Mesenchymal stem cell (in vitro differentiated cells and primary cell): Measurements from ENCODE around the gene ACADS.

Experiments
- DNase-seq: peaks from one replicate; pipeline ENCODE4 v3.0.0-alpha.2; 2013
- H2AFZ ChIP-seq: one replicate; pipeline ENCODE4 v1.6.1; 2013; ENCODE audit warnings: low read depth, mild to moderate bottlenecking, control low read depth, inconsistent platforms, low read length, moderate library complexity
- H2AK5ac ChIP-seq: 2 replicates; pipeline ENCODE4 v1.6.1; 2013; ENCODE audit warnings: low read length, moderate library complexity, mild to moderate bottlenecking, inconsistent platforms; ENCODE audit not compliant: severe bottlenecking
- H2BK120ac ChIP-seq: one replicate; pipeline ENCODE4 v1.6.1; 2013; ENCODE audit warnings: low read depth, mild to moderate bottlenecking, inconsistent platforms, low read length, moderate library complexity
- H2BK12ac ChIP-seq, 2 experiments: one replicate each; pipeline ENCODE4 v1.6.1; 2013; ENCODE audit warnings: inconsistent platforms in 2 of 2, low read length in 2 of 2, mild to moderate bottlenecking in 2 of 2, moderate library complexity in 2 of 2, control low read depth in 1 of 2
- H2BK15ac ChIP-seq: one replicate; pipeline ENCODE4 v1.6.1; 2013; ENCODE audit warnings: mild to moderate bottlenecking, low read depth, inconsistent platforms; ENCODE audit not compliant: poor library complexity, severe bottlenecking
- H2BK5ac ChIP-seq: 2 replicates; pipeline ENCODE4 v1.6.1; 2013; ENCODE audit warnings: low read depth, mild to moderate bottlenecking, low read length, control low read depth, inconsistent platforms; ENCODE audit not compliant: poor library complexity, severe bottlenecking
- H3K14ac ChIP-seq, 2 experiments: one replicate each; pipeline ENCODE4 v1.6.1; 2013; ENCODE audit warnings: inconsistent platforms in 2 of 2, low read length in 2 of 2, control low read depth in 1 of 2, mild to moderate bottlenecking in 1 of 2, moderate library complexity in 1 of 2
- H3K18ac ChIP-seq, 2 experiments: one replicate each; pipeline ENCODE4 v1.6.1; 2013; ENCODE audit warnings: inconsistent platforms in 2 of 2, low read length in 2 of 2, control low read depth in 1 of 2, low read depth in 1 of 2, mild to moderate bottlenecking in 1 of 2
- H3K23ac ChIP-seq, 2 experiments: one replicate each; pipeline ENCODE4 v1.6.1; 2013; ENCODE audit warnings: inconsistent platforms in 2 of 2, low read length in 2 of 2, mild to moderate bottlenecking in 2 of 2, moderate library complexity in 2 of 2, control low read depth in 1 of 2
- H3K27ac ChIP-seq: 2 replicates; pipeline ENCODE4 v1.5.1; 2013; ENCODE audit warnings: mild to moderate bottlenecking, moderate library complexity, low read length, control low read depth, inconsistent platforms; ENCODE audit not compliant: poor library complexity, severe bottlenecking
- H3K27me3 ChIP-seq, 2 experiments: 2 replicates each; pipeline versions ENCODE4 v1.6.1 to v1.7.0; 2013; ENCODE audit warnings: low read length in 2 of 2, mild to moderate bottlenecking in 2 of 2, moderate library complexity in 2 of 2, control low read depth in 1 of 2, inconsistent platforms in 1 of 2; ENCODE audit not compliant: control insufficient read depth in 1 of 2, insufficient read depth in 1 of 2
- H3K36me3 ChIP-seq, 2 experiments: 2 replicates each; pipeline versions ENCODE4 v1.6.1 to v1.7.0; 2013; ENCODE audit warnings: low read length in 2 of 2, control low read depth in 1 of 2, inconsistent platforms in 1 of 2, low read depth in 1 of 2, mild to moderate bottlenecking in 1 of 2; ENCODE audit not compliant: insufficient read depth in 2 of 2, control insufficient read depth in 1 of 2
- H3K4ac ChIP-seq, 2 experiments: one replicate each; pipeline ENCODE4 v1.6.1; 2013; ENCODE audit warnings: inconsistent platforms in 2 of 2, low read length in 2 of 2, mild to moderate bottlenecking in 2 of 2, moderate library complexity in 2 of 2, control low read depth in 1 of 2, low read depth in 1 of 2
- H3K4me1 ChIP-seq: 2 replicates; pipeline ENCODE4 v1.6.1; 2013; ENCODE audit warnings: low read depth, low read length, control low read depth; ENCODE audit not compliant: control insufficient read depth, insufficient read depth
- H3K4me2 ChIP-seq: 2 replicates; pipeline ENCODE4 v1.6.1; 2013; ENCODE audit warnings: low read length, mild to moderate bottlenecking, inconsistent platforms; ENCODE audit not compliant: poor library complexity, severe bottlenecking
- H3K4me3 ChIP-seq, 2 experiments: 2 replicates each; pipeline versions ENCODE4 v1.5.1 to v1.7.0; 2013; ENCODE audit warnings: low read length in 2 of 2, mild to moderate bottlenecking in 2 of 2, control low read depth in 1 of 2, low read depth in 1 of 2; ENCODE audit not compliant: insufficient read depth in 1 of 2
- H3K79me1 ChIP-seq: replicated peaks from 2 replicates; pipeline ENCODE4 v1.6.1; 2013; ENCODE audit warnings: mild to moderate bottlenecking, control low read depth, low read length, inconsistent platforms; ENCODE audit not compliant: poor library complexity, severe bottlenecking
- H3K9ac ChIP-seq: 2 replicates; pipeline ENCODE4 v1.7.0; 2013; ENCODE audit warnings: mild to moderate bottlenecking, low read length, moderate library complexity
- H3K9me3 ChIP-seq: 2 replicates; pipeline ENCODE4 v1.7.0; 2013; ENCODE audit warnings: mild to moderate bottlenecking, low read length; ENCODE audit not compliant: control insufficient read depth
- H4K8ac ChIP-seq: one replicate; pipeline ENCODE4 v1.6.1; 2013; ENCODE audit warnings: inconsistent platforms, mild to moderate bottlenecking, low read length, moderate library complexity
- H4K91ac ChIP-seq: one replicate; pipeline ENCODE4 v1.6.1; 2013; ENCODE audit warnings: mild to moderate bottlenecking, low read length, inconsistent platforms
- WGBS: methylation state at CpG from one replicate; pipeline ENCODE4 v1.1.7; 2013; ENCODE audit warnings: mixed read lengths; 5-methylcytosine and 5-hydroxymethylcytosine counted together

The ACADS gene

DNA sequence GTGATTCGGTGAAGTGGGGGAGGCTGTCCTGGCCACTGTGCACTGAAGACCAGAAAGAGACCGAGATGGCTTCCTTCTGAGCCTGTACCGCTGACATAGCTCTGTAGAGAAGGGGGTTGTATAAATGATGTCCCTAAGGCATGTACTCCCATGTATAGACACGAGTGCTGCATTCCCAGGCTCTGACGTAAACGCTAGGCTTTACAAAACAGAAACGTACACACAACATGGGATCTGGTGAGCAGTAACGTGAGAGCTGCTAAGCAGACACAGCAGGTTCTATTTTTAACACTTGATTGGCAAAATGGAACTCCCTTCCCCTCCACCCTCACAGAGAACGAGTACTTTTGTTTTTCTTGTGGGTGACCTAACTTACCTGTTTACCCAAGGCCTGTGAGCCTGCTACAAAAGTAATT lies 35.9 kb downstream of the ACADS start:
- Histone ChIP-seq H2BK15ac (no peak overlapping the region), H3K36me3 (peaks cover 38 to 60% of the 10 kb centered on the region in 2 experiments), H3K18ac (peak overlapping the region in 1 of 2 experiments; percentile 68), H2BK12ac (no peak overlapping the region), H3K27ac (no peak overlapping the region), H3K4me1 (peaks cover 13% of the 10 kb centered on the region), H3K9me3 (no peaks in the 10 kb centered on the region), H3K9ac (peak overlapping the region; percentile 13), H2AK5ac (no peak overlapping the region), H2BK120ac (no peak overlapping the region), H3K4me3 (no peak overlapping the region), H3K14ac (no peak overlapping the region), H3K27me3 (no peaks in the 10 kb centered on the region), H2AFZ (no peak overlapping the region), H3K4ac (no peak overlapping the region), H3K4me2 (no peak overlapping the region), H3K79me1 (no peaks in the 10 kb centered on the region), H3K23ac (no peak overlapping the region), H4K8ac (no peak overlapping the region), H2BK5ac (no peak overlapping the region), H4K91ac (no peak overlapping the region)
- WGBS, result 21% methylated on average over 9 of the region's 9 CpGs
- peak; percentile 98 for DNase-seq

DNA sequence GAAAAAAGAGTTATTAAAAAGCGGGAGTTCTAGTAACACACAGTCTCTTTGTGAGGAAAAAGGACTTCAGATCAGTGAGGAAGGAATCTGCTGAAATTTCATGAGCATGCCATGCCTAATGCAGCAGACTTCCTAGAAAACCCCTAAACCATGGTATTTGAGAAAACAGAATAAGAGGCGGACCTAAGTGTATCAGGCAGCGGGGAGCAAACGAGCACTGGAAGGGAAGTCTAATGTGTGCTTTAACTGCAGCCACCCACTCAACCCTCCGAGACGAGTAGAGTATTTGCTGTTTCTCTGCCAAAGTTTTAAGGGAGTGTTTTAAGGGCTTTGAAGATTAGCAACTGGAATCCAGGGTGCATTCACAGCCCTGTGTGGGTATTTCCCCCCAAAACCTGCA lies 36.5 kb downstream of the ACADS start:
- Histone ChIP-seq H3K14ac (no peak overlapping the region), H3K4me1 (peaks cover 13% of the 10 kb centered on the region), H3K4me2 (no peak overlapping the region), H3K23ac (no peak overlapping the region), H3K27me3 (no peaks in the 10 kb centered on the region), H3K4me3 (no peak overlapping the region), H4K8ac (no peak overlapping the region), H3K9me3 (no peaks in the 10 kb centered on the region), H3K4ac (no peak overlapping the region), H3K18ac (peak overlapping the region in 1 of 2 experiments; percentile 68), H2BK15ac (no peak overlapping the region), H2BK120ac (no peak overlapping the region), H2BK5ac (no peak overlapping the region), H2BK12ac (no peak overlapping the region), H3K9ac (peak overlapping the region; percentile 13), H2AK5ac (no peak overlapping the region), H2AFZ (no peak overlapping the region), H4K91ac (no peak overlapping the region), H3K36me3 (peaks cover 44 to 66% of the 10 kb centered on the region in 2 experiments), H3K27ac (no peak overlapping the region), H3K79me1 (no peaks in the 10 kb centered on the region)
- no peak for DNase-seq
- 79% methylated on average over 6 of the region's 6 CpGs for WGBS

DNA sequence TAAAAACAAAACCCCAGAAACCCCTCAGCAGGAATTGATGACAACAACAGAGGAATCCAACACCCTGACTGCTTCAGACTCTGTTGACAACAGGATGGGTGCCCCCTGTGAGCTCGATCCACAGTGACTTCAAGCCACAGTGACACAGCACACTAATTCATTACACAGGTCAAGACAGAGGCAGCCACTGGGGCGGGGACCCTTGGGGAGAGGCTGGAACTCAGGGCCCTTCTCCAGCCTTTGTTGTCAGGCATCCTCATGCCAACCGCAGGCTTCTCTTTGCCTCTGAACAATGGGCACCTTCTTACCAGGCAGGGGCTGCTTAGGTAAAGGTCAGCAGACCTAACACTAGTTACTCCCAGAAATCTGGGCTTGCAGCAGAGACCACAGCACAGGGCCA lies 37.6 kb downstream of the ACADS start:
- 83% methylated on average over 3 of the region's 3 CpGs for WGBS
- Histone ChIP-seq H4K8ac (no peak overlapping the region), H2AFZ (no peak overlapping the region), H3K4me2 (no peak overlapping the region), H2AK5ac (no peak overlapping the region), H3K9ac (no peak overlapping the region), H3K9me3 (no peaks in the 10 kb centered on the region), H3K23ac (no peak overlapping the region), H2BK5ac (no peak overlapping the region), H3K79me1 (peaks cover 2% of the 10 kb centered on the region), H4K91ac (no peak overlapping the region), H2BK120ac (no peak overlapping the region), H3K4me1 (peaks cover 13% of the 10 kb centered on the region), H3K4me3 (no peak overlapping the region), H3K14ac (no peak overlapping the region), H3K18ac (no peak overlapping the region), H2BK15ac (no peak overlapping the region), H3K27ac (no peak overlapping the region), H3K27me3 (no peaks in the 10 kb centered on the region), H2BK12ac (no peak overlapping the region), H3K36me3 (peaks cover 52 to 77% of the 10 kb centered on the region in 2 experiments), H3K4ac (no peak overlapping the region)
- DNase-seq, result no peak

DNA sequence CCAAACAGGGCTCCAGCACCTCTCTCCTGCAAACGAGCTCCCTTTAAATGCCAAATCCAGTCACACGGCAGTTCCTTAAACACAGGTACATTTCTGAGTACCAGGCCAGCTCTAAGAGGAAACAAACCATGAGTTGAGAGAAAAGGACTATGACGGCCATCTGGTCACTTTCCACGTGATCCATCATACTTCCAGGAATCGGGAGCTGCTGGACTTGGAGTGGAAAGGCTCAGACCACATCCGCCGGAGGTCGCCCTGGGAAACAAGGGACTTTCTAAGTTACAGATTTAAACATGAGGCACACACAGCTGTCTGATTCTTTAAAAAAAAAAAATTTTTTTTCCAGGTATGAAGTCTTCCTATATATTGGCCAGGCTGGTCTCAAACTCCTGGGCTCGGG lies 39.2 kb downstream of the ACADS start:
- Histone ChIP-seq H3K36me3 (peaks cover 54 to 81% of the 10 kb centered on the region in 2 experiments), H2AFZ (no peak overlapping the region), H4K8ac (no peak overlapping the region), H3K18ac (no peak overlapping the region), H3K23ac (no peak overlapping the region), H3K4me2 (no peak overlapping the region), H3K9me3 (no peaks in the 10 kb centered on the region), H3K9ac (no peak overlapping the region), H2BK120ac (no peak overlapping the region), H3K4me3 (no peak overlapping the region), H3K14ac (no peak overlapping the region), H3K79me1 (peaks cover 5% of the 10 kb centered on the region), H4K91ac (no peak overlapping the region), H3K27ac (no peak overlapping the region), H3K4me1 (peaks cover 11% of the 10 kb centered on the region), H3K27me3 (no peaks in the 10 kb centered on the region), H2BK15ac (no peak overlapping the region), H3K4ac (no peak overlapping the region), H2AK5ac (no peak overlapping the region), H2BK12ac (no peak overlapping the region), H2BK5ac (no peak overlapping the region)
- DNase-seq, result no peak
- 91% methylated on average over 7 of the region's 9 CpGs for WGBS
